DOHH2 (cell line): ENCODE data around the gene MT1M.

Experiments used
- H3F3A ChIP-seq: fragments of 200-600 bp; sonication (generic), shearing (Covaris generic); 2 replicates; pipeline ENCODE4 v1.6.0; 2016; ENCODE audit warnings: antibody characterized with exemption, mild to moderate bottlenecking; ENCODE audit not compliant: control insufficient read depth, insufficient read depth
- H3K27ac ChIP-seq: fragments of 200-600 bp; sonication (generic); 2 replicates; pipeline ENCODE4 v1.5.1; 2014; ENCODE audit warnings: low read depth, mild to moderate bottlenecking, low read length, moderate library complexity
- H3K27me3 ChIP-seq: fragments of 200-600 bp; sonication (generic); 2 replicates; pipeline ENCODE4 v1.6.1; 2014; ENCODE audit warnings: mild to moderate bottlenecking, low read length, mixed read lengths; ENCODE audit not compliant: control insufficient read depth
- H3K36me3 ChIP-seq: fragments of 200-600 bp; sonication (generic); 2 replicates; pipeline ENCODE4 v1.6.1; 2014; ENCODE audit warnings: mild to moderate bottlenecking, low read length, moderate library complexity, mixed read lengths; ENCODE audit not compliant: control insufficient read depth
- H3K4me1 ChIP-seq: fragments of 200-600 bp; sonication (generic); 2 replicates; pipeline ENCODE4 v1.6.1; 2014; ENCODE audit warnings: mild to moderate bottlenecking, low read length, mixed read lengths; ENCODE audit not compliant: control insufficient read depth
- H3K4me2 ChIP-seq: fragments of 200-600 bp; sonication (generic); 2 replicates; pipeline ENCODE4 v1.6.0; 2014; ENCODE audit warnings: mild to moderate bottlenecking, low read length, moderate library complexity
- H3K4me3 ChIP-seq: fragments of 200-600 bp; sonication (generic); 2 replicates; pipeline ENCODE4 v1.5.1; 2014; ENCODE audit warnings: mild to moderate bottlenecking, low read length, mixed read lengths
- H3K79me2 ChIP-seq: fragments of 200-600 bp; sonication (generic); 2 replicates; pipeline ENCODE4 v1.6.1; 2014; ENCODE audit warnings: mild to moderate bottlenecking, low read length, mixed read lengths; ENCODE audit not compliant: control insufficient read depth
- H3K9me2 ChIP-seq: fragments of 200-600 bp; sonication (generic); replicated peaks from 2 replicates; pipeline ENCODE4 v1.6.1; 2014; ENCODE audit warnings: mild to moderate bottlenecking, low read length, mixed read lengths; ENCODE audit not compliant: control insufficient read depth
- H3K9me3 ChIP-seq: fragments of 200-600 bp; sonication (generic); 2 replicates; pipeline ENCODE4 v1.6.1; 2014; ENCODE audit warnings: antibody characterized with exemption, low read length, mixed read lengths; ENCODE audit not compliant: control insufficient read depth, insufficient read depth
- H4K20me1 ChIP-seq: fragments of 200-600 bp; sonication (generic); 2 replicates; pipeline ENCODE4 v1.6.0; 2014; ENCODE audit warnings: low read depth, mild to moderate bottlenecking, antibody characterized with exemption, low read length, moderate library complexity; ENCODE audit not compliant: control insufficient read depth, insufficient read depth
- CTCF ChIP-seq: fragments of 200-600 bp; sonication (generic); IDR thresholded peaks from one replicate; pipeline ENCODE4 v1.5.1; 2014; ENCODE audit warnings: antibody characterized with exemption, mild to moderate bottlenecking, low read depth, low read length; ENCODE audit not compliant: poor library complexity, severe bottlenecking
- EZH2phosphoT487 ChIP-seq: fragments of 200-600 bp; sonication (generic); IDR thresholded peaks from 2 replicates; pipeline ENCODE4 v1.6.1; 2017; ENCODE audit warnings: borderline replicate concordance, mild to moderate bottlenecking, antibody characterized with exemption, low read length, moderate library complexity, mixed read lengths

Gene MT1M

GRCh38 chr16:56643833-56644232 is 11.4 kb downstream of the MT1M start:
- Histone ChIP-seq H3K36me3 (no peaks in the 10 kb centered on the region), H3K4me1 (no peaks in the 10 kb centered on the region)

GRCh38 chr16:56645311-56645710 is 12.9 kb downstream of the MT1M start:
- Histone ChIP-seq H3K79me2 (no peaks in the 10 kb centered on the region), H3K27ac (no peak overlapping the region), H3K9me3 (no peaks in the 10 kb centered on the region), H3K4me3 (no peak overlapping the region), H4K20me1 (no peaks in the 10 kb centered on the region), H3K4me1 (no peaks in the 10 kb centered on the region), H3K9me2 (no peaks in the 10 kb centered on the region), H3K27me3 (peaks cover 91% of the 10 kb centered on the region), H3K4me2 (no peak overlapping the region), H3K36me3 (no peaks in the 10 kb centered on the region), H3F3A (no peaks in the 10 kb centered on the region)
- no peak for TF ChIP-seq CTCF
- no peak for TF ChIP-seq EZH2phosphoT487

More at GRCh38 chr16:56643833-56644232, 11.4 kb downstream of the MT1M start:
- Histone ChIP-seq H3K27me3 (peaks cover 86% of the 10 kb centered on the region), H3K4me2 (no peak overlapping the region), H3K4me3 (no peak overlapping the region), H3F3A (no peaks in the 10 kb centered on the region), H3K79me2 (no peaks in the 10 kb centered on the region), H3K9me2 (no peaks in the 10 kb centered on the region), H3K9me3 (no peaks in the 10 kb centered on the region), H4K20me1 (no peaks in the 10 kb centered on the region), H3K27ac (no peak overlapping the region)
- TF ChIP-seq CTCF (no peak), EZH2phosphoT487 (0 out of 2 replicates have a peak, but pooled peaks have one; percentile 48)

GRCh38 chr16:56645838-56646237 is 13.4 kb downstream of the MT1M start:
- TF ChIP-seq CTCF (no peak), EZH2phosphoT487 (no peak)
- Histone ChIP-seq H3F3A (no peaks in the 10 kb centered on the region), H3K4me1 (no peaks in the 10 kb centered on the region), H3K27me3 (peaks cover 86% of the 10 kb centered on the region), H3K79me2 (no peaks in the 10 kb centered on the region), H3K36me3 (no peaks in the 10 kb centered on the region), H3K4me2 (no peak overlapping the region), H3K9me2 (no peaks in the 10 kb centered on the region), H3K9me3 (no peaks in the 10 kb centered on the region), H3K4me3 (no peak overlapping the region), H4K20me1 (no peaks in the 10 kb centered on the region), H3K27ac (no peak overlapping the region)
